ENCODE results near the gene TEX14.

DNA sequence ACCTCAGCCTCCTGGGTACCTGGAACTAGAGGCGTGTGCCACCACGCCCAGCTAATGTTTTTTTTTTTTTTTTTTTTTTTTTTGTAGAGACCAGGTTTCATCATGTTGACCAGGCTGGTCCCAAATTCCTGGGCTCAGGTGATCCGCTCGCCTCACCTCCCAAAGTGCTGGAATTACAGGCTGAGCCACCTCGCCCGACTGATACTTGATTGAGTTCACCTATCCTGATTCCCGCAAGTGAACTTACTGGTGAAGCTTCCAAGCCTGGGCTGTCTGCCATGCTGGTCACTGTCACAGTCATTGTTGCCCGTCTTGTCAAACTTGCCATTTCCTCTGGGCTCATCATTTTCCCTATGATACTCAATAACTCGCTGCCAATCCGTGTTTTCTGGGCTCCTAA lies 106.3 kb downstream of the TEX14 start:
- TF ChIP-seq CTCF (IDR thresholded peaks at IDR 0.05; ENCODE audit: insufficient read depth, low read length) (no peak), REST (IDR thresholded peaks at IDR 0.05; ENCODE audit: insufficient replicate concordance, low read depth) (no peak), POLR2AphosphoS5 (IDR thresholded peaks at IDR 0.05; ENCODE audit: low read depth) (no peak), GABPA (IDR thresholded peaks at IDR 0.05; ENCODE audit: low read depth) (no peak), SPI1 (IDR thresholded peaks at IDR 0.05; ENCODE audit: borderline replicate concordance, low read depth) (no peak)
